ENCODE measurements around the gene TRIM73.
"Not testable (repeated sequence)": the region's sequence is repeated elsewhere in the genome, so short reads cannot be mapped to it uniquely, and the experiment has no call there.

GRCh38 chr7:75374144-75374518 is 21.3 kb upstream of the TRIM73 start:
- TF ChIP-seq CTCF (conservative IDR thresholded peaks at IDR 0.05); ZFX (IDR thresholded peaks at IDR 0.05): not testable (repeated sequence)
